ENCODE measurements around the gene ZFPL1.

The ZFPL1 gene

GRCh38 chr11:65058012-65058411 lies 26.0 kb upstream of the ZFPL1 start:
- no peak overlapping the region for H2AK5ac ChIP-seq (ENCODE audit: low read length)
- H3K79me1 ChIP-seq (ENCODE audit: low read length), result no peaks in the 10 kb centered on the region
- no peak overlapping the region for H4K8ac ChIP-seq (ENCODE audit: low read depth, low read length)
- no peaks in the 10 kb centered on the region for H3K4me1 ChIP-seq (ENCODE audit: control insufficient read depth in 1 of 2, insufficient read depth in 2 of 2, low read length in 2 of 2)
- no CpG with 5 or more reads among the region's 13 CpGs for WGBS (ENCODE audit: extremely low coverage, insufficient coverage, insufficient read length)
- H3K79me2 ChIP-seq (ENCODE audit: control insufficient read depth, insufficient read depth, low read length, poor library complexity), result no peaks in the 10 kb centered on the region
- H3K4me3 ChIP-seq (ENCODE audit: low read depth, low read length), result no peak overlapping the region
- no peak overlapping the region for H2BK120ac ChIP-seq (ENCODE audit: insufficient read depth, low read length, poor library complexity)
- no peak overlapping the region for H3K27ac ChIP-seq (ENCODE audit: low read depth, low read length)
- H4K91ac ChIP-seq (ENCODE audit: low read depth, low read length), result no peak overlapping the region
- H3K18ac ChIP-seq (ENCODE audit: low read length), result no peak overlapping the region
- peaks cover 3% of the 10 kb centered on the region for H3K9me3 ChIP-seq (ENCODE audit: insufficient read depth, low read depth, low read length)
- no peaks in the 10 kb centered on the region for H3K27me3 ChIP-seq (ENCODE audit: insufficient read depth, low read length)
- no peak overlapping the region for H2BK5ac ChIP-seq (ENCODE audit: low read depth, low read length, poor library complexity)
- H3K4ac ChIP-seq (ENCODE audit: low read depth, low read length), result no peak overlapping the region
- H2BK12ac ChIP-seq (ENCODE audit: low read length), result no peak overlapping the region
- H3K14ac ChIP-seq (ENCODE audit: low read length), result no peak overlapping the region
- no peak overlapping the region for H3K4me2 ChIP-seq (ENCODE audit: low read length)
- H3K36me3 ChIP-seq (ENCODE audit: control insufficient read depth in 1 of 2, insufficient read depth in 2 of 2, low read length in 2 of 2), result no peaks in the 10 kb centered on the region
- H2AFZ ChIP-seq (ENCODE audit: insufficient read depth, low read length, poor library complexity), result no peak overlapping the region
- no peak for DNase-seq
- no peak overlapping the region for H3K23ac ChIP-seq (ENCODE audit: low read length)
- no peak overlapping the region for H3K9ac ChIP-seq (ENCODE audit: low read length)
- no peak overlapping the region for H4K12ac ChIP-seq (ENCODE audit: low read depth, low read length)

DNA sequence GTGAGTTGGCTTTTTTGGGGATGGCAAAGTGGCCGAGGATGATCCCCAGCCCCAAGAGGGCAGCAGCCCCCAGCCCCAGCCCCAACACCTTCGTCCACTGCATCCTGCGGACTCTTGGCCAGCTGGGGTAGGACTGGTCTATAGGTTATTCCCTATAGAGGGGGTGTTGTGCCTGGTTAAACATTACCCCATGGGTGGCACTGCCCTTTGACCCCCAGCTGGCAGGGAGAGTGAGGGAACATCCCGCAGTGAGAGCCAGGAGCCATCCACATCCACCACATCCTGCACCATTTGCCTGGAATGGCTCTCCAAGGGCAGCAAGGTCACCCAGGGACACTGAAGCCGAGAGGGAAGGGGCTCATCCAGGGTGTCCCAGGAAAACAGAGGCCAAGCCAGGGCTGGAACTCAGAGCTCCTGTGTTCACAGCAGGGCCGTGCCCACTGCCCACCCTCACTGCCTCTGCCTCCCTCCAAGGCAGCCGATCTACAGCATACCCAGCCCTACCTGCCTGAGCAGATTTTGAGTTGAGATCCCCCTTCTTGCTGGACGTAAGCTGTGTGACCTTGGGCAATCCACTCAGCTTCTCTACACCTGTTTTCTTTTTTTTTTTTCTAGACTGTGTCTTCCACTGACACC lies 25.5 kb upstream of the ZFPL1 start, which contains the start of gene NAALADL1:
NAALADL1 (minus strand) TSS at position 135 of the 636 bp plus-strand sequence; CDS start at position 103, 32 bp downstream.
- Histone ChIP-seq H3K9me3 (ENCODE audit: insufficient read depth, low read depth, low read length) (peaks cover 2% of the 10 kb centered on the region), H3K79me2 (ENCODE audit: control insufficient read depth, insufficient read depth, low read length, poor library complexity) (no peaks in the 10 kb centered on the region), H3K4me1 (ENCODE audit: control insufficient read depth in 1 of 2, insufficient read depth in 2 of 2, low read length in 2 of 2) (no peaks in the 10 kb centered on the region), H4K91ac (ENCODE audit: low read depth, low read length) (no peak within 1 kb of the TSS), H4K12ac (ENCODE audit: low read depth, low read length) (no peak within 1 kb of the TSS), H2AFZ (ENCODE audit: insufficient read depth, low read length, poor library complexity) (no peak within 1 kb of the TSS), H3K18ac (ENCODE audit: low read length) (no peak within 1 kb of the TSS), H3K27me3 (ENCODE audit: insufficient read depth, low read length) (no peaks in the 10 kb centered on the region), H3K27ac (ENCODE audit: low read depth, low read length) (no peak within 1 kb of the TSS), H4K8ac (ENCODE audit: low read depth, low read length) (no peak within 1 kb of the TSS), H3K4ac (ENCODE audit: low read depth, low read length) (no peak within 1 kb of the TSS), H2BK5ac (ENCODE audit: low read depth, low read length, poor library complexity) (no peak within 1 kb of the TSS), H3K23ac (ENCODE audit: low read length) (no peak within 1 kb of the TSS), H3K14ac (ENCODE audit: low read length) (no peak within 1 kb of the TSS), H3K4me3 (ENCODE audit: low read depth, low read length) (no peak within 1 kb of the TSS), H2AK5ac (ENCODE audit: low read length) (no peak within 1 kb of the TSS), H3K9ac (ENCODE audit: low read length) (no peak within 1 kb of the TSS), H3K4me2 (ENCODE audit: low read length) (no peak within 1 kb of the TSS), H3K79me1 (ENCODE audit: low read length) (no peaks in the 10 kb centered on the region), H3K36me3 (ENCODE audit: control insufficient read depth in 1 of 2, insufficient read depth in 2 of 2, low read length in 2 of 2) (no peaks in the 10 kb centered on the region), H2BK120ac (ENCODE audit: insufficient read depth, low read length, poor library complexity) (no peak within 1 kb of the TSS), H2BK12ac (ENCODE audit: low read length) (no peak within 1 kb of the TSS)
- no peak for DNase-seq
- WGBS (ENCODE audit: extremely low coverage, insufficient coverage, insufficient read length), result no CpG with 5 or more reads among the region's 8 CpGs

GRCh38 chr11:65059523-65059922 lies 24.5 kb upstream of the ZFPL1 start:
- Histone ChIP-seq H3K14ac (ENCODE audit: low read length) (no peak overlapping the region), H3K79me2 (ENCODE audit: control insufficient read depth, insufficient read depth, low read length, poor library complexity) (no peaks in the 10 kb centered on the region), H3K36me3 (ENCODE audit: control insufficient read depth in 1 of 2, insufficient read depth in 2 of 2, low read length in 2 of 2) (no peaks in the 10 kb centered on the region), H2BK12ac (ENCODE audit: low read length) (no peak overlapping the region), H4K91ac (ENCODE audit: low read depth, low read length) (no peak overlapping the region), H3K27ac (ENCODE audit: low read depth, low read length) (no peak overlapping the region), H3K27me3 (ENCODE audit: insufficient read depth, low read length) (no peaks in the 10 kb centered on the region), H2BK120ac (ENCODE audit: insufficient read depth, low read length, poor library complexity) (no peak overlapping the region), H3K4me2 (ENCODE audit: low read length) (no peak overlapping the region), H2BK5ac (ENCODE audit: low read depth, low read length, poor library complexity) (no peak overlapping the region), H3K23ac (ENCODE audit: low read length) (no peak overlapping the region), H3K9me3 (ENCODE audit: insufficient read depth, low read depth, low read length) (no peaks in the 10 kb centered on the region), H2AK5ac (ENCODE audit: low read length) (no peak overlapping the region), H3K9ac (ENCODE audit: low read length) (no peak overlapping the region), H4K8ac (ENCODE audit: low read depth, low read length) (no peak overlapping the region), H3K79me1 (ENCODE audit: low read length) (no peaks in the 10 kb centered on the region), H3K4me1 (ENCODE audit: control insufficient read depth in 1 of 2, insufficient read depth in 2 of 2, low read length in 2 of 2) (no peaks in the 10 kb centered on the region), H3K4me3 (ENCODE audit: low read depth, low read length) (no peak overlapping the region), H2AFZ (ENCODE audit: insufficient read depth, low read length, poor library complexity) (no peak overlapping the region), H3K4ac (ENCODE audit: low read depth, low read length) (no peak overlapping the region), H3K18ac (ENCODE audit: low read length) (no peak overlapping the region), H4K12ac (ENCODE audit: low read depth, low read length) (no peak overlapping the region)
- WGBS (ENCODE audit: extremely low coverage, insufficient coverage, insufficient read length), result no CpG with 5 or more reads among the region's 3 CpGs
- DNase-seq, result no peak

GRCh38 chr11:65059959-65060824 lies 23.8 kb upstream of the ZFPL1 start:
- Histone ChIP-seq H3K4me1 (ENCODE audit: control insufficient read depth in 1 of 2, insufficient read depth in 2 of 2, low read length in 2 of 2) (no peaks in the 10 kb centered on the region), H3K18ac (ENCODE audit: low read length) (no peak overlapping the region), H3K9ac (ENCODE audit: low read length) (no peak overlapping the region), H4K91ac (ENCODE audit: low read depth, low read length) (no peak overlapping the region), H3K9me3 (ENCODE audit: insufficient read depth, low read depth, low read length) (no peaks in the 10 kb centered on the region), H2AK5ac (ENCODE audit: low read length) (no peak overlapping the region), H3K27ac (ENCODE audit: low read depth, low read length) (no peak overlapping the region), H4K12ac (ENCODE audit: low read depth, low read length) (no peak overlapping the region), H3K79me2 (ENCODE audit: control insufficient read depth, insufficient read depth, low read length, poor library complexity) (no peaks in the 10 kb centered on the region), H2BK5ac (ENCODE audit: low read depth, low read length, poor library complexity) (no peak overlapping the region), H3K79me1 (ENCODE audit: low read length) (no peaks in the 10 kb centered on the region), H3K14ac (ENCODE audit: low read length) (no peak overlapping the region), H2AFZ (ENCODE audit: insufficient read depth, low read length, poor library complexity) (no peak overlapping the region), H2BK12ac (ENCODE audit: low read length) (no peak overlapping the region), H3K4ac (ENCODE audit: low read depth, low read length) (no peak overlapping the region), H3K4me2 (ENCODE audit: low read length) (no peak overlapping the region), H3K4me3 (ENCODE audit: low read depth, low read length) (no peak overlapping the region), H3K36me3 (ENCODE audit: control insufficient read depth in 1 of 2, insufficient read depth in 2 of 2, low read length in 2 of 2) (no peaks in the 10 kb centered on the region), H2BK120ac (ENCODE audit: insufficient read depth, low read length, poor library complexity) (no peak overlapping the region), H4K8ac (ENCODE audit: low read depth, low read length) (no peak overlapping the region), H3K23ac (ENCODE audit: low read length) (no peak overlapping the region), H3K27me3 (ENCODE audit: insufficient read depth, low read length) (no peaks in the 10 kb centered on the region)
- no peak for DNase-seq
- no CpG with 5 or more reads among the region's 10 CpGs for WGBS (ENCODE audit: extremely low coverage, insufficient coverage, insufficient read length)

All from trophoblast cell (in vitro differentiated cells and primary cell).